Pancreas (tissue), 10 donors: ENCODE measurements around the gene SSBP3. TPM values are rescaled to one million over a fixed set of nuclear protein-coding genes. Genes with fewer than 3 reads are reported as not detected.

Experiments used
- ATAC-seq, 4 donors: fragments of 200-7000 bp; cut with Tn5 transposase; one replicate each; pipeline versions ENCODE4 v1.8.0 to v1.9.1; 2020; ENCODE audit warnings: mild to moderate bottlenecking in 4 of 4, moderate library complexity in 4 of 4
- DNase-seq, 6 donors: peaks; one replicate each; pipeline ENCODE4 v3.0.0-alpha.2; 2020
- FAIRE-seq: peaks from 2 replicates; lab custom pipeline; 2012; peaks lifted over from hg19 to GRCh38; lab: Jason Lieb, UNC
- H3K27ac ChIP-seq, 4 donors: fragments of 200-600 bp; sonication (generic); 1 replicate in 3 of 4; 2 replicates in 1 of 4; pipeline versions ENCODE4 v1.5.0 to v1.8.0; 2020
- H3K27me3 ChIP-seq, 4 donors: fragments of 200-600 bp; one replicate each; pipeline ENCODE4 v1.8.0; 2021
- H3K36me3 ChIP-seq, 3 donors: fragments of 200-600 bp; sonication (generic) in 1 of 3; one replicate each; pipeline versions ENCODE4 v1.5.0 to v1.8.0; 2020 to 2021
- H3K4me1 ChIP-seq, 3 donors: fragments of 200-600 bp; one replicate each; pipeline ENCODE4 v1.8.0; 2021
- H3K4me3 ChIP-seq, 4 donors: fragments of 200-600 bp; sonication (generic) in 2 of 4; one replicate each; pipeline versions ENCODE4 v1.5.0 to v1.8.0; 2020 to 2021
- H3K9me3 ChIP-seq, 4 donors: fragments of 200-600 bp; one replicate each; pipeline ENCODE4 v1.8.0; 2021
- WGBS, 2 donors: extraction: QIAGEN DNeasy Blood & Tissue Kit; methylation state at CpG; one replicate each; pipeline ENCODE4 v1.1.7; 2013; 5-methylcytosine and 5-hydroxymethylcytosine counted together
- intact Hi-C, 3 donors: fragments of 100-400 bp; cut with DNase I; formaldehyde crosslinking; loops; one replicate each; pipeline versions ENCODE4 v1.11.1 to v1.14.2; 2022
- polyA plus RNA-seq, 2 donors: library from polyadenylated mRNA; stranded (reverse); fragments of 200-250 nt; gene quantifications; one replicate each; pipeline ENCODE4 v1.2.3, GENCODE V29; 2013
- total RNA-seq, 6 donors: library from RNA; stranded (reverse); fragmentation: NEBNext Ultra II Directional in 4 of 6; extraction: Animal tissue kit (Norgen Biotek cat#: 25700) in 4 of 6; gene quantifications; one replicate each; pipeline versions ENCODE4 v1.2.1 to v1.2.4, GENCODE V29; 2021 to 2023
- TF ChIP-seq, protein P1 (sequence below), 4 donors: fragments of 200-600 bp; sonication (generic) in 3 of 4; IDR thresholded peaks; one replicate each; pipeline versions ENCODE4 v1.5.0 to v1.8.0; 2021; ENCODE audit warnings: antibody characterized with exemption in 4 of 4
- donor health status: healthy with polysubstance abuse.
- donor health status: DM: no; HTN: no; CAD: no; lungs with moderate emphysema.
- donor health status: DM: no; HTN: no; CAD: no.
- donor health status: control.
- donor health status: control.
- donor health status: Bipolar disorder and iron deficiency.
- donor health status: DM: yes; HTN: yes; CAD: no.
- donor health status: DM: no; HTN: no; CAD: no.
- donor health status: DM: no; HTN: no; CAD: no.
- donor health status: DM: yes; HTN: yes; CAD: no.

SSBP3 gene
- total and polyA plus RNA-seq, 8 donors, result 16.4 to 31.0 (median 22.9) TPM

DNA sequence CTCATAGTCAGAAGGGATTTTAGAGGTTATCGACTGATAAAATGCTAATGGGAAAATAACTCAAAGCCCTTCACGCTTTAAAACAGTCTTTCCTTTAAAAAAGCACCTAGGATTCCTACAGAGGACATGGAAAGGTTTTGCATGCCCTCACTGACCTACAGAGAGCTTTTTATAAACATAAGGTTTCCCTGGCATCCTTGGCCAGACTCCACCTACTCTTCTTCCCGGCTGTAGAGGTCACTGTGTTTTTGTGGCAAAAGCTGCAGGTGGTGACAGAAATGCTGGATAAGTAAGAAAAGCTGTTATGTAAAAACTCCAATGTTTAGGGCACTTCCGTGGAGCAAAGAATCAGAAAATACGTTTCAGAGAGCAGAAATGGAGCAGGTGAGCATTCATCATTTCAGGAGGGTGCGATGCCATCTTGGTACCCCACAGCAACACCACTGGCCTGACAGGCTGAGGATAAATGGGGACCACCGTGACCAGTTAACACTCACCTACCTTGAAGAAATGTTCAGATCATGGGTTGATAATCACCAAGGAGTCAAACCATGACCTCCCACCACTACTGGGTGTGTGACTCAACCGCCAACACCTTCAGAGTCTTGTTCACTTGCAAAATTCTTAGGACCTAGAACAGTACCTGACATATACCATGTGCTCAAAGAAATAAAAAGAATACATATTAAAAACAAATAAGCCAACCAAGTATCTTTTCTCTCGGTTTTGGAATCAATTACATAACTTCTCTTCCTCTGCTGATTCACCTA, 46.6 kb downstream of the SSBP3 start:
- H3K4me1 ChIP-seq, result peaks cover 7 to 25% (median 15%) of the 10 kb centered on the region in 3 donors
- H3K9me3 ChIP-seq, result no peaks in the 10 kb centered on the region
- no peaks in the 10 kb centered on the region for H3K27me3 ChIP-seq
- TF ChIP-seq, protein P1, sequence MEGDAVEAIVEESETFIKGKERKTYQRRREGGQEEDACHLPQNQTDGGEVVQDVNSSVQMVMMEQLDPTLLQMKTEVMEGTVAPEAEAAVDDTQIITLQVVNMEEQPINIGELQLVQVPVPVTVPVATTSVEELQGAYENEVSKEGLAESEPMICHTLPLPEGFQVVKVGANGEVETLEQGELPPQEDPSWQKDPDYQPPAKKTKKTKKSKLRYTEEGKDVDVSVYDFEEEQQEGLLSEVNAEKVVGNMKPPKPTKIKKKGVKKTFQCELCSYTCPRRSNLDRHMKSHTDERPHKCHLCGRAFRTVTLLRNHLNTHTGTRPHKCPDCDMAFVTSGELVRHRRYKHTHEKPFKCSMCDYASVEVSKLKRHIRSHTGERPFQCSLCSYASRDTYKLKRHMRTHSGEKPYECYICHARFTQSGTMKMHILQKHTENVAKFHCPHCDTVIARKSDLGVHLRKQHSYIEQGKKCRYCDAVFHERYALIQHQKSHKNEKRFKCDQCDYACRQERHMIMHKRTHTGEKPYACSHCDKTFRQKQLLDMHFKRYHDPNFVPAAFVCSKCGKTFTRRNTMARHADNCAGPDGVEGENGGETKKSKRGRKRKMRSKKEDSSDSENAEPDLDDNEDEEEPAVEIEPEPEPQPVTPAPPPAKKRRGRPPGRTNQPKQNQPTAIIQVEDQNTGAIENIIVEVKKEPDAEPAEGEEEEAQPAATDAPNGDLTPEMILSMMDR (IDR thresholded peaks at IDR 0.05), result no peak
- FAIRE-seq, result no peak
- intact Hi-C loops, result no loop called here
- DNase-seq, result no peak
- no peak for ATAC-seq
- WGBS, 2 donors, result 65 to 66% methylated on average over 9 of the region's 9 CpGs
- H3K4me3 ChIP-seq, result no peak overlapping the region
- no peak overlapping the region for H3K27ac ChIP-seq
- H3K36me3 ChIP-seq, result no peaks in the 10 kb centered on the region

DNA sequence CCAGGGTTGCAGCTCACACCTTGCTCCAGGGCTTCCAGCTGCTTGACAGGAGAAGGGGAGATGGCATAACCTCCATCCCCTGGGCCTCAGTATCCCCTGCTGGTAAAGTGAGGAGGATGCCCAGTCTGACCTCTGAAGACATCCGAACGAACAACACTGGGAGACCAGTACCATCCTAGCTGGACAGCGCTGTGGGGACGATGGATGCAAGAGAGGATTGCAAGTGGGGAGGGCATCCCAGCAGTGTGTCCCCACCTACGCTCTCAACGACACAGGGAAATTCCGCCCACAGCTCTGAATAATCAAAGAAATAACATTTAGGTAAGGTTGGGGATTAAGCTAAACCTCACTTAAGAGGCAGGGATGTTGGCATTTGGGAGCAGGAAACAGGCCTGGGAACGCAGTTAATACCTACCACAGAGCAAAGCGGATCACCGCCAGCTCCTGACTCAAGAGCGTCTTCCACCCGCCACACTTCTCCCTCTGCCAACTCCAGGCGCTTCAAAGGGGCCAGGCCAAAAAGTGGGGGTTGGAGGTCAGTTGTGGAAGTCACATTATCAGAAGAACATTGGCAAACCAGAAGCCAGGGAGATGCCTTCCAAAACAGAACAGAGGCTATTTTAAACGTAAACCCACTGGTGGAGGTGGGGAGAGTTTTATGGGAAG, 47.6 kb downstream of the SSBP3 start:
- no peak for FAIRE-seq

DNA sequence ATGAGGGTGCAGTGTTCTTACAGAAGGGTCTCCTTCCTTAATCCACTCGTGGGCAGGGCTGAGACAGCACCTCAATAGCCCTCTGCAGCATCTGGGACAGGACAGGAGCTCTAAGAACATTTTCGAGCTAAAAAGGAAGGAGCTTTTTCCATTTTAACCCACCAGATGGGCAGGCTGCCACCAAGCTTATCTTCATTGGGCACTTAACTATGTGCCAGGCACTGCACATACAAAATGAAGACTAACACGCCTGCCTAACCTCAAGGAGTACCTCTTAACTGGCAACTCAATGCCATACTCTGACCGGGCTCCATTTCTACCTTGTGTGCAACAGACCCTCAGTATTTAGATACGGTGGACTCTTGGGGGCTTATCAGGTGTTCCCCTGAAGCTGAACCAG, 48.2 kb downstream of the SSBP3 start:
- intact Hi-C loops, result no loop called here
- no peak for ATAC-seq
- Histone ChIP-seq H3K27me3 (no peaks in the 10 kb centered on the region), H3K4me3 (no peak overlapping the region), H3K27ac (no peak overlapping the region), H3K9me3 (no peaks in the 10 kb centered on the region), H3K4me1 (peaks cover 7 to 25% (median 15%) of the 10 kb centered on the region in 3 donors), H3K36me3 (no peaks in the 10 kb centered on the region)
- WGBS, 2 donors, result 45 to 59% methylated on average over 5 of the region's 5 CpGs
- no peak for FAIRE-seq
- no peak for DNase-seq
- TF ChIP-seq, protein P1 (IDR thresholded peaks at IDR 0.05), result no peak

More for the DNA sequence above, 47.6 kb downstream of the SSBP3 start:
- Histone ChIP-seq H3K27me3 (no peaks in the 10 kb centered on the region), H3K4me3 (no peak overlapping the region), H3K27ac (no peak overlapping the region), H3K36me3 (no peaks in the 10 kb centered on the region), H3K4me1 (peaks cover 7 to 25% (median 15%) of the 10 kb centered on the region in 3 donors), H3K9me3 (no peaks in the 10 kb centered on the region)
- DNase-seq (no peak), ATAC-seq (no peak)
- TF ChIP-seq, protein P1 (IDR thresholded peaks at IDR 0.05), result no peak
- WGBS, 2 donors, result 85 to 91% methylated on average over 14 of the region's 14 CpGs
- intact Hi-C loops, result no loop called here

DNA sequence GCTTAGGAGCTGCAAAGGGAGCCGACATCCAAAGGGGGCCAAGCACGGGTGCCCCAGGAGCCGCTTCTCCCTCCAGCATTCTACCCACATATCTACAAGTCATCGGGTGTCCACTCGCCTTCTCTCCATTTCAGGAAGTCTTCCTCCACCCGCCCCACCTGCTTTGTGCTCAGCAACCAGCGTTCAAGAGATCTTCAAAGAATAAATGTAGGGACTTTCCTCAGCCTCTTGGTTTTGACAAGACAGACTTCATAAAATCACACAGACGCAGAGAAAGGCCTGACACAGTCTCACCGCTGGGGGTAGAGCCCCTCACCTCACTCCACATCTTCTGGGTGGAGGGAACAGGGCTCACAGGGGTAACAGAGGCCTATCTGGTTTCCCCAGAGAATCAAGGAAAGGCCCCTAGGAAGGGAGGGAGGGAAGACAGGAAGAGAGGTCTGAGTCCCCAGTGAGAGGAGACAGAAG, 49.5 kb downstream of the SSBP3 start:
- FAIRE-seq (no peak), DNase-seq (no peak), ATAC-seq (peak in 3 of 4 donors; percentile 8 to 20 (median 11))
- H3K4me1 ChIP-seq, result peaks cover 7 to 25% (median 15%) of the 10 kb centered on the region in 3 donors
- TF ChIP-seq, protein P1 (IDR thresholded peaks at IDR 0.05), result no peak
- H3K27ac ChIP-seq, result peak overlapping the region in 2 of 4 donors; percentile 3 to 22
- H3K4me3 ChIP-seq, result peak overlapping the region in 2 of 4 donors; percentile 18 to 40
- H3K27me3 ChIP-seq, result no peaks in the 10 kb centered on the region
- no peaks in the 10 kb centered on the region for H3K9me3 ChIP-seq
- intact Hi-C loops, result no loop called here
- H3K36me3 ChIP-seq, result no peaks in the 10 kb centered on the region
- WGBS, 2 donors, result 61 to 62% methylated on average over 9 of the region's 9 CpGs
